HFF-Myc (cell line): ENCODE data around the gene CGREF1.

Source experiments
- DNase-seq: peaks from one replicate; pipeline ENCODE4 v3.0.0-alpha.2; 2011; ENCODE audit warnings: low read depth; ENCODE audit errors: extremely low read depth
- H3K4me3 ChIP-seq: replicated peaks from 2 replicates; pipeline ENCODE4 v1.5.1; 2011; ENCODE audit warnings: low read depth, mild to moderate bottlenecking, control low read depth, low read length
- TF ChIP-seq, protein P1 (sequence below): IDR thresholded peaks from 2 replicates; pipeline ENCODE4 v1.5.1; 2012; ENCODE audit warnings: mild to moderate bottlenecking, low read depth, low read length, control low read depth; ENCODE audit errors: missing control alignments

CGREF1 gene

GRCh38 chr2:27096748-27097297 lies 22.1 kb downstream of the CGREF1 start:
- TF ChIP-seq, protein P1, sequence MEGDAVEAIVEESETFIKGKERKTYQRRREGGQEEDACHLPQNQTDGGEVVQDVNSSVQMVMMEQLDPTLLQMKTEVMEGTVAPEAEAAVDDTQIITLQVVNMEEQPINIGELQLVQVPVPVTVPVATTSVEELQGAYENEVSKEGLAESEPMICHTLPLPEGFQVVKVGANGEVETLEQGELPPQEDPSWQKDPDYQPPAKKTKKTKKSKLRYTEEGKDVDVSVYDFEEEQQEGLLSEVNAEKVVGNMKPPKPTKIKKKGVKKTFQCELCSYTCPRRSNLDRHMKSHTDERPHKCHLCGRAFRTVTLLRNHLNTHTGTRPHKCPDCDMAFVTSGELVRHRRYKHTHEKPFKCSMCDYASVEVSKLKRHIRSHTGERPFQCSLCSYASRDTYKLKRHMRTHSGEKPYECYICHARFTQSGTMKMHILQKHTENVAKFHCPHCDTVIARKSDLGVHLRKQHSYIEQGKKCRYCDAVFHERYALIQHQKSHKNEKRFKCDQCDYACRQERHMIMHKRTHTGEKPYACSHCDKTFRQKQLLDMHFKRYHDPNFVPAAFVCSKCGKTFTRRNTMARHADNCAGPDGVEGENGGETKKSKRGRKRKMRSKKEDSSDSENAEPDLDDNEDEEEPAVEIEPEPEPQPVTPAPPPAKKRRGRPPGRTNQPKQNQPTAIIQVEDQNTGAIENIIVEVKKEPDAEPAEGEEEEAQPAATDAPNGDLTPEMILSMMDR: no peak
- H3K4me3 ChIP-seq: no peak overlapping the region
- DNase-seq: no peak

GRCh38 chr2:27095745-27096651 lies 22.9 kb downstream of the CGREF1 start:
- H3K4me3 ChIP-seq: no peak overlapping the region
- no peak for DNase-seq
- TF ChIP-seq, protein P1: no peak

DNA sequence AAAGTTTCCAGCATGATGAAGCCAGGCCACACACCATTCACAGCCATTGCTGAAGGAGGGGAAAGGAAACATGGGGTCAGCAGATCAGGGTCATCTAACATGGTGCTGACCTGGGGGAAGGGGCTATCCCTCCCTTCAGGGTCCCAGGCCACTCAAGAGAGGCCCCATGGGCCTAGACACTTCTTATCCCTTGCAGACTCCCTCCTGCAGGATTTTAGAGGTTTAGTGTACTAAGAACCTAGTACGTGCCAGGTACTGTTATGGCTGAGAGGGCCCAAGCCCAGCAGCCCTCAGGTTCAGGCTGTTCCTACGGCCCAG lies 23.5 kb downstream of the CGREF1 start:
- H3K4me3 ChIP-seq: no peak overlapping the region
- TF ChIP-seq, protein P1: no peak
- no peak for DNase-seq

GRCh38 chr2:27094353-27094984 lies 24.5 kb downstream of the CGREF1 start:
- DNase-seq: no peak
- no peak overlapping the region for H3K4me3 ChIP-seq
- TF ChIP-seq, protein P1: no peak

- TF ChIP-seq, protein P1: no peak
- H3K4me3 ChIP-seq: no peak overlapping the region
- no peak for DNase-seq
Observed at GRCh38 chr2:27093430-27094352, 25.2 kb downstream of the CGREF1 start.

GRCh38 chr2:27092696-27093429 lies 26.1 kb downstream of the CGREF1 start:
- TF ChIP-seq, protein P1: no peak
- no peak for DNase-seq
- H3K4me3 ChIP-seq: no peak overlapping the region
